Sigmoid colon (tissue), 4 donors: ENCODE data around the gene NLGN1.

ENCODE experiments used
- EP300 ChIP-seq, 4 donors: sonication (generic); formaldehyde crosslinking; IDR thresholded peaks; one replicate each; pipeline ENCODE4 v1.6.1; 2017; ENCODE audit warnings: antibody characterized with exemption in 4 of 4
- POLR2A ChIP-seq, 2 donors: fragments of 450-650 bp; IDR thresholded peaks; one replicate each; pipeline ENCODE4 v1.6.1; 2016; ENCODE audit warnings: antibody characterized with exemption in 2 of 2, mild to moderate bottlenecking in 2 of 2, moderate library complexity in 2 of 2

DNA sequence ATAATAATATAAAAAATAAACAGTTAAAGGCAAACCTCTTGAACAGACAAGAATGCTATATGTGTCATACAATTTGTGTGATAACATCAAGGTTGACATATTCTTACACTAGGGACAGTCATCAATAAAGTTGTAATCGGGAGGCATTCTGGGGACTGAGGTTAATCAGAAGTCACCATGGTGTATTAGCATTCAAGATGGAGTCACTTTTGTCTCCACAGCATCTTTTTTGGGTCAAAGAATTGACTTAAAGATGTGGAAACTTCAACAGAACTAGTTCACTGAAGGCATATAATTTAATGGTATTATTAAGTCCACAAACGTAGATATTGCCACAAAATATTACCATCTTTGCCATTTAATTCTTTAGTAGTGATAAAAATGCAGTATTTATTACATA, 836.0 kb downstream of the NLGN1 start:
- TF ChIP-seq EP300 (IDR thresholded peaks at IDR 0.05): no peak
- TF ChIP-seq POLR2A (IDR thresholded peaks at IDR 0.05): no peak
